ENCODE results near the gene TNFSF13. TPM values are rescaled to one million over a fixed set of nuclear protein-coding genes. Genes with fewer than 3 reads are reported as not detected.

Gene TNFSF13
- total RNA-seq, 1 experiment from 2014 or later: 0.94 TPM

DNA sequence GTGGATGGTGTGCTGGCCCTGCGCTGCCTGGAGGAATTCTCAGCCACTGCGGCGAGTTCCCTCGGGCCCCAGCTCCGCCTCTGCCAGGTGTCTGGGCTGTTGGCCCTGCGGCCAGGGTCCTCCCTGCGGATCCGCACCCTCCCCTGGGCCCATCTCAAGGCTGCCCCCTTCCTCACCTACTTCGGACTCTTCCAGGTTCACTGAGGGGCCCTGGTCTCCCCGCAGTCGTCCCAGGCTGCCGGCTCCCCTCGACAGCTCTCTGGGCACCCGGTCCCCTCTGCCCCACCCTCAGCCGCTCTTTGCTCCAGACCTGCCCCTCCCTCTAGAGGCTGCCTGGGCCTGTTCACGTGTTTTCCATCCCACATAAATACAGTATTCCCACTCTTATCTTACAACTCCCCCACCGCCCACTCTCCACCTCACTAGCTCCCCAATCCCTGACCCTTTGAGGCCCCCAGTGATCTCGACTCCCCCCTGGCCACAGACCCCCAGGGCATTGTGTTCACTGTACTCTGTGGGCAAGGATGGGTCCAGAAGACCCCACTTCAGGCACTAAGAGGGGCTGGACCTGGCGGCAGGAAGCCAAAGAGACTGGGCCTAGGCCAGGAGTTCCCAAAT is 1.3 kb upstream of the TNFSF13 start:
- Mint-ChIP-seq H3K27ac (peak overlapping the region in 1 of 3 experiments; percentile 63; a peak in 2 of 7 replicates), H3K4me1 (peaks cover 37 to 54% of the 10 kb centered on the region in 2 experiments), H3K27me3 (ENCODE audit: low read depth) (peaks cover 2% of the 10 kb centered on the region; the same call in 1 of the 2 replicates), H3K36me3 (ENCODE audit: insufficient read depth in 1 of 3, low read depth in 3 of 3) (peaks cover 0 to under 1% (median 0%) of the 10 kb centered on the region in 3 experiments; a peak in 2 of 7 replicates), H3K4me3 (no peak overlapping the region), H3K9me3 (no peaks in the 10 kb centered on the region)
- H2BK20ac ChIP-seq (ENCODE audit: low read depth, low read length, poor library complexity, severe bottlenecking): no peak overlapping the region
- TF ChIP-seq, protein P1, sequence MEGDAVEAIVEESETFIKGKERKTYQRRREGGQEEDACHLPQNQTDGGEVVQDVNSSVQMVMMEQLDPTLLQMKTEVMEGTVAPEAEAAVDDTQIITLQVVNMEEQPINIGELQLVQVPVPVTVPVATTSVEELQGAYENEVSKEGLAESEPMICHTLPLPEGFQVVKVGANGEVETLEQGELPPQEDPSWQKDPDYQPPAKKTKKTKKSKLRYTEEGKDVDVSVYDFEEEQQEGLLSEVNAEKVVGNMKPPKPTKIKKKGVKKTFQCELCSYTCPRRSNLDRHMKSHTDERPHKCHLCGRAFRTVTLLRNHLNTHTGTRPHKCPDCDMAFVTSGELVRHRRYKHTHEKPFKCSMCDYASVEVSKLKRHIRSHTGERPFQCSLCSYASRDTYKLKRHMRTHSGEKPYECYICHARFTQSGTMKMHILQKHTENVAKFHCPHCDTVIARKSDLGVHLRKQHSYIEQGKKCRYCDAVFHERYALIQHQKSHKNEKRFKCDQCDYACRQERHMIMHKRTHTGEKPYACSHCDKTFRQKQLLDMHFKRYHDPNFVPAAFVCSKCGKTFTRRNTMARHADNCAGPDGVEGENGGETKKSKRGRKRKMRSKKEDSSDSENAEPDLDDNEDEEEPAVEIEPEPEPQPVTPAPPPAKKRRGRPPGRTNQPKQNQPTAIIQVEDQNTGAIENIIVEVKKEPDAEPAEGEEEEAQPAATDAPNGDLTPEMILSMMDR (conservative IDR thresholded peaks at IDR 0.05): no peak
- H2BK12ac ChIP-seq (ENCODE audit: insufficient read length, low read depth, low read length): no peak overlapping the region
- no peak overlapping the region for H3K27ac ChIP-seq (ENCODE audit: insufficient read length, low read depth, low read length)
- peaks cover 6% of the 10 kb centered on the region for H3K23me2 ChIP-seq (ENCODE audit: insufficient read length, low read depth, low read length, poor library complexity, severe bottlenecking)
- no peak overlapping the region for H3K4ac ChIP-seq (ENCODE audit: low read depth, low read length)
- H3K79me1 ChIP-seq (ENCODE audit: insufficient read depth, low read depth, low read length, poor library complexity, severe bottlenecking): peaks cover under 1% of the 10 kb centered on the region
- H3K18ac ChIP-seq (ENCODE audit: insufficient read length, low read depth, low read length): no peak overlapping the region
- no peak overlapping the region for H4K5ac ChIP-seq (ENCODE audit: insufficient read length, low read depth, low read length)
- no peak overlapping the region for H2AFZ ChIP-seq (ENCODE audit: low read length)
- H4K8ac ChIP-seq (replicated peaks; ENCODE audit: insufficient read length, low read depth, low read length): no peak overlapping the region
- no peaks in the 10 kb centered on the region for H3K27me3 ChIP-seq (ENCODE audit: insufficient read depth, low read length)
- no peak overlapping the region for H2BK5ac ChIP-seq (ENCODE audit: insufficient read length, low read length)
- H3K4me2 ChIP-seq (ENCODE audit: insufficient read depth, insufficient read length, low read length): no peak overlapping the region
- no peak overlapping the region for H3K9ac ChIP-seq (ENCODE audit: extremely low read depth, insufficient read length, low read length)
- H2AK5ac ChIP-seq (ENCODE audit: insufficient read length, low read length): no peak overlapping the region
- DNase-seq: peak; percentile 74
- no peak overlapping the region for H3K56ac ChIP-seq (ENCODE audit: insufficient read length, low read depth, low read length)
- no CpG with 5 or more reads among the region's 19 CpGs for WGBS (ENCODE audit: extremely low coverage, insufficient read length, low lambda C conversion rate)
- 0 out of 2 replicates have a peak, but pooled peaks cover 2% of the 10 kb centered on the region for H3K4me1 ChIP-seq (ENCODE audit: insufficient read depth, low read length)
- H4K20me1 ChIP-seq (ENCODE audit: control insufficient read depth, insufficient read depth, insufficient read length): no peaks in the 10 kb centered on the region
- H3K9me3 ChIP-seq (ENCODE audit: control insufficient read depth, low read depth, low read length): no peaks in the 10 kb centered on the region
- no peak overlapping the region for H3T11ph ChIP-seq (ENCODE audit: low read length)
- H3K23ac ChIP-seq (ENCODE audit: insufficient read length, low read depth, low read length): no peak overlapping the region
- H4K91ac ChIP-seq (ENCODE audit: insufficient read length, low read depth, low read length): no peak overlapping the region
- H3K79me2 ChIP-seq (ENCODE audit: insufficient read depth, low read length): peaks cover 1% of the 10 kb centered on the region; the same call in 1 of the 2 replicates
- no peak overlapping the region for H3K14ac ChIP-seq (ENCODE audit: insufficient read depth, low read length)
- H2BK15ac ChIP-seq (ENCODE audit: low read depth, low read length): no peak overlapping the region
- no peak overlapping the region for H2BK120ac ChIP-seq (ENCODE audit: low read depth, low read length, poor library complexity, severe bottlenecking)
